Bronchial epithelial cell (primary cell): ENCODE data around the gene CHD5. TPM values are rescaled to one million over a fixed set of nuclear protein-coding genes. Genes with fewer than 3 reads are reported as not detected.

Experiments used
- DNase-seq: peaks from one replicate; pipeline ENCODE4 v3.0.0-alpha.2; 2010; ENCODE audit warnings: low read depth
- FAIRE-seq: peaks from 2 replicates; lab custom pipeline; 2011; peaks lifted over from hg19 to GRCh38; lab: Jason Lieb, UNC
- H3K27me3 ChIP-seq: 2 replicates; pipeline ENCODE4 v1.5.1; 2011; ENCODE audit warnings: low read length; ENCODE audit not compliant: control insufficient read depth, insufficient read depth
- H3K36me3 ChIP-seq: 2 replicates; pipeline ENCODE4 v1.5.1; 2011; ENCODE audit warnings: low read length; ENCODE audit not compliant: control insufficient read depth, insufficient read depth
- H3K4me3 ChIP-seq: 2 replicates; pipeline ENCODE4 v1.5.1; 2011; ENCODE audit warnings: mild to moderate bottlenecking, low read depth, low read length, control low read depth
- total RNA-seq: library from RNA; depleted of rRNA; stranded (reverse); fragments of >200 nt; gene quantifications from 2 replicates; pipeline ENCODE4 v1.2.1, GENCODE V29; 2014
- TF ChIP-seq, protein P1 (sequence below): IDR thresholded peaks from 2 replicates; pipeline ENCODE4 v1.5.1; 2011; ENCODE audit warnings: mild to moderate bottlenecking, moderate library complexity, low read length, control low read depth, inconsistent platforms; ENCODE audit not compliant: insufficient read depth, severe bottlenecking

The CHD5 gene
- total RNA-seq, 1 donor from 2014 or later, result 0.26 TPM

GRCh38 chr1:6198646-6199297, 18.7 kb upstream of the CHD5 start:
- H3K36me3 ChIP-seq, result peaks cover 14% of the 10 kb centered on the region
- FAIRE-seq (no peak), DNase-seq (no peak)
- no peaks in the 10 kb centered on the region for H3K27me3 ChIP-seq
- TF ChIP-seq, protein P1, sequence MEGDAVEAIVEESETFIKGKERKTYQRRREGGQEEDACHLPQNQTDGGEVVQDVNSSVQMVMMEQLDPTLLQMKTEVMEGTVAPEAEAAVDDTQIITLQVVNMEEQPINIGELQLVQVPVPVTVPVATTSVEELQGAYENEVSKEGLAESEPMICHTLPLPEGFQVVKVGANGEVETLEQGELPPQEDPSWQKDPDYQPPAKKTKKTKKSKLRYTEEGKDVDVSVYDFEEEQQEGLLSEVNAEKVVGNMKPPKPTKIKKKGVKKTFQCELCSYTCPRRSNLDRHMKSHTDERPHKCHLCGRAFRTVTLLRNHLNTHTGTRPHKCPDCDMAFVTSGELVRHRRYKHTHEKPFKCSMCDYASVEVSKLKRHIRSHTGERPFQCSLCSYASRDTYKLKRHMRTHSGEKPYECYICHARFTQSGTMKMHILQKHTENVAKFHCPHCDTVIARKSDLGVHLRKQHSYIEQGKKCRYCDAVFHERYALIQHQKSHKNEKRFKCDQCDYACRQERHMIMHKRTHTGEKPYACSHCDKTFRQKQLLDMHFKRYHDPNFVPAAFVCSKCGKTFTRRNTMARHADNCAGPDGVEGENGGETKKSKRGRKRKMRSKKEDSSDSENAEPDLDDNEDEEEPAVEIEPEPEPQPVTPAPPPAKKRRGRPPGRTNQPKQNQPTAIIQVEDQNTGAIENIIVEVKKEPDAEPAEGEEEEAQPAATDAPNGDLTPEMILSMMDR, result no peak
- peak overlapping the region; percentile 97 for H3K4me3 ChIP-seq

GRCh38 chr1:6197746-6198427, 17.8 kb upstream of the CHD5 start:
- peaks cover 20% of the 10 kb centered on the region for H3K36me3 ChIP-seq
- no peak for DNase-seq
- H3K4me3 ChIP-seq, result peak overlapping the region; percentile 97
- H3K27me3 ChIP-seq, result no peaks in the 10 kb centered on the region
- FAIRE-seq, result no peak
- TF ChIP-seq, protein P1, result no peak

GRCh38 chr1:6191968-6192367, 11.8 kb upstream of the CHD5 start:
- TF ChIP-seq, protein P1, result no peak
- Histone ChIP-seq H3K27me3 (no peaks in the 10 kb centered on the region), H3K36me3 (peaks cover 34% of the 10 kb centered on the region), H3K4me3 (no peak overlapping the region)
- DNase-seq (no peak), FAIRE-seq (no peak)

GRCh38 chr1:6188466-6188865, 8.3 kb upstream of the CHD5 start:
- H3K36me3 ChIP-seq, result peaks cover 22% of the 10 kb centered on the region

DNA sequence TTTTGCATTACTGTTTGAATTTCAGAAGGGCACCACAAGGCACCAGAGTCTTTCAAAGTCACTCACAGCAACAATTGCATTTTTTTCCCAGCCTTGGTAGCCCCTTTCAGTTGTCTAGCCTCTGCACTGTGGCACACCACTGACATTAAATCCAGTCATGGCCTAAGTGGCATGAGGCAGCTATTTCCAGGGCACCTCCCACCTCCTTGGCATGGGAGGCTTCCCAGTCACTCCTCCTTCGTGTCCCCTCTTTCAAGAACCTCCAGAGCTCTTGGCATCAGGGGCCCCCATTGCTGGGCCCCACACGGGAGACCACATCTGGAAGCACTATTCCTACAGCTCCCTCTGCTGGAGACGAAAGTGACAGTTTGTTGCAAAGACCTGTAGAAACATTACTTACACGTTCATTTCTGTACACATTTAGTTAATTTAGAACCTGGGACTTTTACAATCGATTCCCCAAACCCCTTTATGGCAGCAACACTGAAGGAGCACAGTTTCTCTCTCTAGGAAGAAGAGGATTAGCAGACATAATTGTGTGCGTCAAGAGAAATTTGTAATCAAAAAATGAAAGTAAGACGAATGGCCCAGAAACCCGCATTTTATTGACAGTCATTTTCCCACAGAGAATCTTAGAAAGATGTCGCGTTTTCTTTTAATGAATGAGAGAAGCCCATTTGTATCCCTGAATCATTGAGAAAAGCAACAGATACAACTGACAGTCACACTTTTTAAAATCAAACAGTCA, 5.7 kb upstream of the CHD5 start:
- TF ChIP-seq, protein P1, result peak; percentile 53
- FAIRE-seq (no peak), DNase-seq (peak; percentile 29)
- Histone ChIP-seq H3K36me3 (peaks cover 11% of the 10 kb centered on the region), H3K27me3 (peaks cover 4% of the 10 kb centered on the region), H3K4me3 (no peak overlapping the region)

More at GRCh38 chr1:6188466-6188865, 8.3 kb upstream of the CHD5 start:
- FAIRE-seq, result no peak
- TF ChIP-seq, protein P1, result no peak
- Histone ChIP-seq H3K4me3 (no peak overlapping the region), H3K27me3 (no peaks in the 10 kb centered on the region)
- no peak for DNase-seq
